Gastroesophageal sphincter (tissue), 3 donors: ENCODE results near the gene ITPKB.

Experiments used
- EP300 ChIP-seq: sonication (generic); formaldehyde crosslinking; IDR thresholded peaks from one replicate; pipeline ENCODE4 v1.6.1; 2017; ENCODE audit warnings: antibody characterized with exemption, mild to moderate bottlenecking
- POLR2A ChIP-seq, 2 donors: fragments of 450-650 bp; IDR thresholded peaks; one replicate each; pipeline ENCODE4 v1.6.1; 2017; ENCODE audit warnings: antibody characterized with exemption in 2 of 2, mild to moderate bottlenecking in 2 of 2, moderate library complexity in 1 of 2
- POLR2AphosphoS5 ChIP-seq: sonication (generic); formaldehyde crosslinking; IDR thresholded peaks from one replicate; pipeline ENCODE4 v1.6.1; 2017; ENCODE audit warnings: antibody characterized with exemption
- TF ChIP-seq, protein P1 (sequence below), 4 experiments: fragments of 200-600 bp in 2 of 4; fragments of 450-650 bp in 2 of 4; sonication (generic) in 1 of 4; IDR thresholded peaks; one replicate each; pipeline ENCODE4 v1.5.1; 2017 to 2019; ENCODE audit warnings: antibody characterized with exemption in 4 of 4, mild to moderate bottlenecking in 2 of 4, moderate library complexity in 2 of 4

DNA sequence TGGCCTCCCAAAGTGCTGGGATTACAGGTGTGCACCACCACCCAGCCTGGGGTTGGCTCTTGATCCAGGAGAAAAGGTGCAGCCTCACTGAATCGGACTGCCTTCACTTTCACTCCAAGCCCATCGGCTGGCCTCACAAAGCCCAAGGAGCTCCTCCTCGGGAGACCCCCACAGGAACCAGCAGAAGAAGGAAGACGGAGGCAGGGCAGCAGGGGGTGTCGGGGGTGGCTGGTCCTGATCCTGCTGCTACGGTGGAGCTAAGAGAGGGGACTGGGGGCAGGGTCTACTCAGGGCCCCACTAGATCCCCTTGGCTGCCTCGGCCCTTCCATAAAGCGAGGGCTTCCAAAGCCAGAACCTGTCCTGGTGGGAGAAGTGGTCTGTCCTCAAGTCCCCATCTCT lies 96.7 kb downstream of the ITPKB start:
- TF ChIP-seq POLR2A (IDR thresholded peaks at IDR 0.05): no peak
- TF ChIP-seq, protein P1, sequence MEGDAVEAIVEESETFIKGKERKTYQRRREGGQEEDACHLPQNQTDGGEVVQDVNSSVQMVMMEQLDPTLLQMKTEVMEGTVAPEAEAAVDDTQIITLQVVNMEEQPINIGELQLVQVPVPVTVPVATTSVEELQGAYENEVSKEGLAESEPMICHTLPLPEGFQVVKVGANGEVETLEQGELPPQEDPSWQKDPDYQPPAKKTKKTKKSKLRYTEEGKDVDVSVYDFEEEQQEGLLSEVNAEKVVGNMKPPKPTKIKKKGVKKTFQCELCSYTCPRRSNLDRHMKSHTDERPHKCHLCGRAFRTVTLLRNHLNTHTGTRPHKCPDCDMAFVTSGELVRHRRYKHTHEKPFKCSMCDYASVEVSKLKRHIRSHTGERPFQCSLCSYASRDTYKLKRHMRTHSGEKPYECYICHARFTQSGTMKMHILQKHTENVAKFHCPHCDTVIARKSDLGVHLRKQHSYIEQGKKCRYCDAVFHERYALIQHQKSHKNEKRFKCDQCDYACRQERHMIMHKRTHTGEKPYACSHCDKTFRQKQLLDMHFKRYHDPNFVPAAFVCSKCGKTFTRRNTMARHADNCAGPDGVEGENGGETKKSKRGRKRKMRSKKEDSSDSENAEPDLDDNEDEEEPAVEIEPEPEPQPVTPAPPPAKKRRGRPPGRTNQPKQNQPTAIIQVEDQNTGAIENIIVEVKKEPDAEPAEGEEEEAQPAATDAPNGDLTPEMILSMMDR (IDR thresholded peaks at IDR 0.05): no peak
- TF ChIP-seq EP300: no peak
- TF ChIP-seq POLR2AphosphoS5: no peak
